H1 (cell line): ENCODE results near the gene PIK3CG.

Experiments
- CBX8 ChIP-seq: fragments of 300-800, 300-1000 bp; sonication (generic); IDR thresholded peaks from 2 replicates; pipeline ENCODE4 v1.7.1; 2016; ENCODE audit warnings: low read depth, low read length, borderline replicate concordance
- CHD2 ChIP-seq: IDR thresholded peaks from 2 replicates; pipeline ENCODE4 v1.6.1; 2012; ENCODE audit warnings: low read length, improper control_type of control experiment
- EZH2 ChIP-seq: fragments of 200-600 bp; sonication (generic); IDR thresholded peaks from 2 replicates; pipeline ENCODE4 v1.7.1; 2012; ENCODE audit warnings: low read depth, mild to moderate bottlenecking, moderate library complexity, low read length, inconsistent platforms; ENCODE audit not compliant: severe bottlenecking
- RXRA ChIP-seq: IDR thresholded peaks from 2 replicates; pipeline ENCODE4 v1.6.1; 2011; ENCODE audit warnings: low read depth, mild to moderate bottlenecking, low read length, moderate library complexity; ENCODE audit not compliant: insufficient read depth
- SP1 ChIP-seq: IDR thresholded peaks from 2 replicates; pipeline ENCODE4 v1.6.1; 2011; ENCODE audit warnings: low read depth, low read length
- SRF ChIP-seq: IDR thresholded peaks from 2 replicates; pipeline ENCODE4 v1.6.1; 2011; ENCODE audit warnings: mild to moderate bottlenecking, low read depth, low read length, moderate library complexity
- TBP ChIP-seq: IDR thresholded peaks from 2 replicates; pipeline ENCODE4 v1.6.1; 2011; ENCODE audit warnings: low read depth, low read length, improper control_type of control experiment
- TF ChIP-seq, protein P1 (sequence below), 3 experiments: IDR thresholded peaks; 1 replicate in 2 of 3; 2 replicates in 1 of 3; pipeline versions ENCODE4 v1.5.1 to v1.6.1; 2011; ENCODE audit warnings: low read length in 3 of 3, mild to moderate bottlenecking in 3 of 3, inconsistent platforms in 2 of 3, low read depth in 1 of 3, moderate library complexity in 1 of 3; ENCODE audit not compliant: insufficient read depth in 1 of 3; ENCODE audit errors: control extremely low read depth in 1 of 3

DNA sequence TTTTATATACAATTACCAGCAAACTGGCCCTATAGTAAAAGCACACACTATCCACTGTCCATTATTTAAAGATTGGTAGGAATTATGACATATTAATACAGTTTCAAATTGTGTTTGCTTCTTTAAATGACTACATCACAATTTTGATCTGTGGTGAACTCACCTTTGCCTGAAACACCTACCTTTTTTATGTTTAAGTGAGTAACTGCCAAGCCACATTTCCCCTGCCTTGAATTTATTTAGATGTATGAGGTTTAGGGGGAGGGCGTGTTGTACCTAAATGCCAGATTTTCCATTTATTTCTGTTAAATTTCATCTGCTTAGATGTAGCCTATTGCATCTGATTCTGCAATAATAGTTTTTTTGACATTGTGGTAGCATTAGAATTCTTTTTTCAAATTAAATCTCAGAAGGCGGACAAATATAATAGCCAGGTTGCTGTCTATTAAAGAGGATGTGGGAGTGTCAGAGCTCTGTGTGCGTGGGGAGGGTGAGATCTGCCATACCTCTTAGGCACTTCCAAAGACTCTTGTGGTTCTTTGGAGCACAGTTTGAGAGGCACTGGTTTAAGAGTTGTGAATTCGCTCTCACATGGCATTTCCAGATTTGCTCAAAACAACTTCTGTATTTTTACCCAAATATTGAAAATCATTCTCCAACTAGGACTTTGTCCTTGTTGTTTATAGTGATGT is 13.8 kb downstream of the PIK3CG start:
- TF ChIP-seq SRF (no peak), RXRA (no peak), TBP (no peak), CBX8 (no peak), CHD2 (no peak), SP1 (no peak), EZH2 (no peak)
- TF ChIP-seq, protein P1, sequence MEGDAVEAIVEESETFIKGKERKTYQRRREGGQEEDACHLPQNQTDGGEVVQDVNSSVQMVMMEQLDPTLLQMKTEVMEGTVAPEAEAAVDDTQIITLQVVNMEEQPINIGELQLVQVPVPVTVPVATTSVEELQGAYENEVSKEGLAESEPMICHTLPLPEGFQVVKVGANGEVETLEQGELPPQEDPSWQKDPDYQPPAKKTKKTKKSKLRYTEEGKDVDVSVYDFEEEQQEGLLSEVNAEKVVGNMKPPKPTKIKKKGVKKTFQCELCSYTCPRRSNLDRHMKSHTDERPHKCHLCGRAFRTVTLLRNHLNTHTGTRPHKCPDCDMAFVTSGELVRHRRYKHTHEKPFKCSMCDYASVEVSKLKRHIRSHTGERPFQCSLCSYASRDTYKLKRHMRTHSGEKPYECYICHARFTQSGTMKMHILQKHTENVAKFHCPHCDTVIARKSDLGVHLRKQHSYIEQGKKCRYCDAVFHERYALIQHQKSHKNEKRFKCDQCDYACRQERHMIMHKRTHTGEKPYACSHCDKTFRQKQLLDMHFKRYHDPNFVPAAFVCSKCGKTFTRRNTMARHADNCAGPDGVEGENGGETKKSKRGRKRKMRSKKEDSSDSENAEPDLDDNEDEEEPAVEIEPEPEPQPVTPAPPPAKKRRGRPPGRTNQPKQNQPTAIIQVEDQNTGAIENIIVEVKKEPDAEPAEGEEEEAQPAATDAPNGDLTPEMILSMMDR (IDR thresholded peaks at IDR 0.05; ENCODE audit: control extremely low read depth in 1 of 3, insufficient read depth in 1 of 3, low read depth in 1 of 3, low read length in 3 of 3): no peak
